ENCODE measurements around the gene NEDD4L.

NEDD4L gene

DNA sequence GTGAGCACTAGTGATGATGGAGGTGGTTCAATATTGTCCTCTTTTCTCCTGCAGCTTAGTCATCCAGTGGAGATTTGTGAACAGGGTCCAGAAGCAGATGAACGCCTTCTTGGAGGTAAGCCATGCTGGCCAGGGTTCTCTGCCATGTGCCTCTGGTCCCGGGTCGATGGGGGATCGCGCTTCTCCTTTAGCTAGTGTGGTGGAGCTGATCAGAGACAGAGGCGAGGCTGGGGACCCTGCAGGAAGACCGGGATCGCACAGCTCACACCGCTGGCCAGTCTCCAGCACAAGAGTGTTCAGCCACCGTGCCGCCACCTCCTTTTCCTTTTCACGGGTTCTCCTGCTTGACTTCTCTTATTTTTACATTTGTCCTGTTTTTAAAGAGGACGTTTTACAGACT lies 341.4 kb downstream of the NEDD4L start:
- no peak overlapping the region for H3K4me3 ChIP-seq
- H3K36me3 ChIP-seq (replicated peaks): no peaks in the 10 kb centered on the region; the same call in 1 of the 2 replicates
- no peaks in the 10 kb centered on the region for H3K27me3 ChIP-seq (ENCODE audit: low read depth)
- H3K9me3 ChIP-seq: no peaks in the 10 kb centered on the region
- H3K4me1 ChIP-seq: no peaks in the 10 kb centered on the region
- in situ Hi-C loops (cut with MboI; ENCODE audit: low sequenced_read_pairs): no loop called here
- no peak for DNase-seq (ENCODE audit: low spot score in 2 of 2)

DNA sequence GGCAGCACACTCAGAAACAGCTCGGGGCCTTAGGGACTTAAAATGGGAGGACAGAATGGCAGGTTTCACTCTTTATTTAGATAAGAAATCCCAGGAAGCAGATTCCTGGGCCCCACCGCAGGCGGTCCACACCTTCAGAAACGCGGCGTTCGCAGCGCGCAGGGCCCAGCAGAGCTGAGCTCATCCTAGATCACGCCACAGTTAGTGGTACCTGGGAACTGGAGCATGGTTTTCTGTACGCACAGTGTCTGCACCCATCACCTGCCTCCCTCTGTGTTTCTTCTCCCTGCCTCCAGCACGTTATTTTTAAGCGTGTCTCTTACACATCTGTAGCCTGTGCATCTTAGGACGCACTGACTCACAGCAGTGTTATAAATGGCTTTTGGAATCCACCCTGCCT lies 342.8 kb downstream of the NEDD4L start:
- Histone ChIP-seq H3K36me3 (replicated peaks) (no peaks in the 10 kb centered on the region; the same call in 1 of the 2 replicates), H3K4me3 (no peak overlapping the region), H3K4me1 (no peaks in the 10 kb centered on the region), H3K9me3 (no peaks in the 10 kb centered on the region), H3K27me3 (ENCODE audit: low read depth) (no peaks in the 10 kb centered on the region)
- in situ Hi-C loops (cut with MboI; ENCODE audit: low sequenced_read_pairs): no loop called here
- DNase-seq (ENCODE audit: low spot score in 2 of 2): no peak

DNA sequence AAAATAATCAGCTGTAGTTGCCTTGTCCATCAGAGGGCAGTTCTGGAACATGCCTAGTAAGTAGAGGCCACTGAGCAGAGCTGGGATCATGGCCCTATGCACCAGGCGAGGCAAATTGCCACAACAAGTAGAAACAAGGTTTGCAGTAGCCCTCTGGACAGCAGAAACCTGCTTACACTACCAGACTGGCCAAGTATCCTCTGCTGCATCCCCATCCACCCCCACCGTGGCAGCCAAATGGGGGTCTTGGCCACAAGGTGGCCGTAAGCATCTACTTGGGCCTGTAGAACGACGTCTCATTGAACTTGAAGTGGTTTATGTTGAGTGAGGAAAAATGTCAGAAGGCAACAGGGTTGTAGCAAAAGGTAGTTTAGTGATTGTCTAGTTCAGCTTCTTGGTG lies 343.7 kb downstream of the NEDD4L start:
- in situ Hi-C loops (cut with MboI; ENCODE audit: low sequenced_read_pairs): no loop called here
- no peaks in the 10 kb centered on the region; the same call in 1 of the 2 replicates for H3K36me3 ChIP-seq (replicated peaks)

DNA sequence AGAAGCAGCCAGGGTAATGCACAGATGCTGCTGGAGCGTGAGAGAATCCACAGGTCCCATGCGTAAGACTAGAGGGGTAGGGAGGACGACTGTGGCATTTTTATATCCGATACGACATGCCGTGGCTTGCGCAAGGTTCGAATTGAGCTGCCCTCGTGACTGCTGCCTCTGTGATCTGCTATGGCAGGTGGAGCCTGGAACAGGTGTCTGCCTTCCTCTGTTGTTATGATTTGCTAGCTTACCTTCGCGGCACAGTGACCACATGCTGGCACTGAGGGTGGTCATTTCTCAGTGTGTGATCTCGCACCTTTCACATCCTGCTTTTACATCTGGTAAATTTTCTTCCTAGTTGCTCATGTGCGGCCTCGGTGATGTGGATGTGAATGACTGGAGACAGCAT lies 344.7 kb downstream of the NEDD4L start:
- in situ Hi-C loops (cut with MboI; ENCODE audit: low sequenced_read_pairs): no loop called here
- Histone ChIP-seq H3K9me3 (no peaks in the 10 kb centered on the region), H3K4me1 (no peaks in the 10 kb centered on the region), H3K27me3 (ENCODE audit: low read depth) (no peaks in the 10 kb centered on the region), H3K36me3 (replicated peaks) (no peaks in the 10 kb centered on the region; the same call in 1 of the 2 replicates), H3K4me3 (no peak overlapping the region)
- DNase-seq (ENCODE audit: low spot score in 2 of 2): no peak

More for the DNA sequence above, 343.7 kb downstream of the NEDD4L start:
- no peak overlapping the region for H3K4me3 ChIP-seq
- no peaks in the 10 kb centered on the region for H3K9me3 ChIP-seq
- H3K4me1 ChIP-seq: no peaks in the 10 kb centered on the region
- DNase-seq (ENCODE audit: low spot score in 2 of 2): no peak
- H3K27me3 ChIP-seq (ENCODE audit: low read depth): no peaks in the 10 kb centered on the region

DNA sequence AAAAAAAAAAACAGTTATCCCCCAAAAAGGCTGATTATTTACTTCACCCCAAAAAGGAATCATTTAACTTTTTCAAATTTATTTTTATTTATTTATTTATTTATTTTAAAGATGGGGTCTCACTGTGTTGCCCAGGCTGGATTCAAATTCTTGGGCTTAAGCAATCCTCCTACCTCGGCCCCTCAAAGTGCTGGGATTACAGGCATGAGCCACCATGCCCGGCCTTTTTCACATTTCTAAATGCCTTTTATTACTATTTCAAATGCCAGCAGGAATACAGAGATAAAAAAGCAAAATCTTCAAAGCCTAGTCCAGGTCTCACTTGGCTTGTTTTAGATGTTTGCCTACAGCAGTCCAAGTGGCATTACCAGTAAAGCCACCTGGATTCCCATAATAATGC lies 345.7 kb downstream of the NEDD4L start:
- in situ Hi-C loops (cut with MboI; ENCODE audit: low sequenced_read_pairs): no loop called here
- DNase-seq (ENCODE audit: low spot score in 2 of 2): no peak
- H3K36me3 ChIP-seq (replicated peaks): no peaks in the 10 kb centered on the region; the same call in 1 of the 2 replicates

DNA sequence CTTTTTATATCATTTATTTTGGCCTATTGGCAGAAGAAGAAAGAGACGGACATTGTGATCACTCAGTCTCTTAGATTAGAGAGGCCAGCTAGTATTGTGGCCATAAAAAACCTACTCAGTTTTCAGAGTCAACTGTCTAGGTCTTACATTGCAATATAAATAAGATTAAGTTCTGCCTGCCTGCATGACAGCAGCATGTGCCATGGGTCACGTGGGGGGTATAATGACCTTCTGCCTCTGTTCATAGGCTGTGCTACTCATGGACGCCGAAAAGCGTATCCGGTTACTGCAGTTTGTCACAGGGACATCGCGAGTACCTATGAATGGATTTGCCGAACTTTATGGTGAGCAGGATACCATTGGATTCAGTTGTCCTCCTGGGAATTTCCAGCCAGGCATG lies 346.4 kb downstream of the NEDD4L start:
- H3K4me3 ChIP-seq: no peak overlapping the region
- no peaks in the 10 kb centered on the region for H3K4me1 ChIP-seq
- H3K27me3 ChIP-seq (ENCODE audit: low read depth): no peaks in the 10 kb centered on the region
- no peaks in the 10 kb centered on the region; the same call in 1 of the 2 replicates for H3K36me3 ChIP-seq (replicated peaks)
- in situ Hi-C loops (cut with MboI; ENCODE audit: low sequenced_read_pairs): no loop called here
- no peak for DNase-seq (ENCODE audit: low spot score in 2 of 2)
- no peaks in the 10 kb centered on the region for H3K9me3 ChIP-seq

More for the DNA sequence above, 345.7 kb downstream of the NEDD4L start:
- Histone ChIP-seq H3K4me1 (no peaks in the 10 kb centered on the region), H3K9me3 (no peaks in the 10 kb centered on the region), H3K4me3 (no peak overlapping the region), H3K27me3 (ENCODE audit: low read depth) (no peaks in the 10 kb centered on the region)

DNA sequence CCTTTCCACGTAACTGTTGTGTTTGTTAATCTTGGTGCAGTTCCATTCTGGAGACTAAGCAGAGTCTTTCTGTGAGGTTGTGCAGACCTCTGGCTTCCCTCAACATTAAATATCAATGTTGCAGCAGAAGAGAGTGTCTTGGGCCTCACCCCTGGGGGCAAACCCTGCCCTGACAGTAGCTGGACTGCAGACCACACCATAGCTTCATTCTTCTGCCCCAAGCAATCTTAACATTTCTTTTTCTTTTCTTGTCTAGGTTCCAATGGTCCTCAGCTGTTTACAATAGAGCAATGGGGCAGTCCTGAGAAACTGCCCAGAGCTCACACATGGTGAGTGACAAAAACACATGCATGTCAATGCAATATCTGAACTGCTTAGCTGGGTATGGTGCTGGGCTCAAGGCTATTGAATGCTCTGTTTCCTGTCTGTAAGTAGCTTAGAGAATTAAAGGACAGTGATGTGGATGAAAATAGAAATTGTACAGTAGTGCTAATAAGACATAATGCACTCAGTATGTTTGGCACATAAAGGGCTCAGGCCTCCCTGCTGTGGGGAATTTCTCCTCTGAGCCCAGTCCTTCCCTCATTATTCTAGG lies 347.3 kb downstream of the NEDD4L start:
- Histone ChIP-seq H3K27me3 (ENCODE audit: low read depth) (no peaks in the 10 kb centered on the region), H3K4me3 (no peak overlapping the region), H3K4me1 (no peaks in the 10 kb centered on the region), H3K9me3 (no peaks in the 10 kb centered on the region), H3K36me3 (replicated peaks) (no peaks in the 10 kb centered on the region; the same call in 1 of the 2 replicates)
- in situ Hi-C loops (cut with MboI; ENCODE audit: low sequenced_read_pairs): no loop called here
- DNase-seq (ENCODE audit: low spot score in 2 of 2): no peak

DNA sequence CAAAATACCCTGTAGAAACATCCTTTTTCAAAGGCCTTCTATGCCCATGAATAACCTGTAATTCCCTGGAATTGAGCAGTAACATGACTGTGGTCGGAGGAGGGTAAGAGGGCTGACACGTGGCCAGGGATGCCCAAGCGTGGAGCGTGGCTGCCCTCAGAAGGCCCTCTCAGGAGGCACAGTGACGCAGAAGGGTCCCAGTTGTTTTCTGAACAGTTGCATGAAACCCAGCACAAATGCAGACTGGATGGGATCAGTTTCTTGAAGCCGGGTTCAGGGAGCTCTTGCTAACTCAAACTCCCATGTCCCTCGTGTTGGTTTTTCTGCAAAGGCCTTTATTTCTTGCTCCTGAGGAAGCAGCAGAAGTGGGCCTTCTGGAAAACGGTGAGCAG lies 347.9 kb downstream of the NEDD4L start:
- Histone ChIP-seq H3K36me3 (replicated peaks) (no peaks in the 10 kb centered on the region; the same call in 1 of the 2 replicates), H3K27me3 (ENCODE audit: low read depth) (no peaks in the 10 kb centered on the region), H3K9me3 (no peaks in the 10 kb centered on the region), H3K4me1 (no peaks in the 10 kb centered on the region), H3K4me3 (no peak overlapping the region)
- DNase-seq (ENCODE audit: low spot score in 2 of 2): no peak
- in situ Hi-C loops (cut with MboI; ENCODE audit: low sequenced_read_pairs): no loop called here

DNA sequence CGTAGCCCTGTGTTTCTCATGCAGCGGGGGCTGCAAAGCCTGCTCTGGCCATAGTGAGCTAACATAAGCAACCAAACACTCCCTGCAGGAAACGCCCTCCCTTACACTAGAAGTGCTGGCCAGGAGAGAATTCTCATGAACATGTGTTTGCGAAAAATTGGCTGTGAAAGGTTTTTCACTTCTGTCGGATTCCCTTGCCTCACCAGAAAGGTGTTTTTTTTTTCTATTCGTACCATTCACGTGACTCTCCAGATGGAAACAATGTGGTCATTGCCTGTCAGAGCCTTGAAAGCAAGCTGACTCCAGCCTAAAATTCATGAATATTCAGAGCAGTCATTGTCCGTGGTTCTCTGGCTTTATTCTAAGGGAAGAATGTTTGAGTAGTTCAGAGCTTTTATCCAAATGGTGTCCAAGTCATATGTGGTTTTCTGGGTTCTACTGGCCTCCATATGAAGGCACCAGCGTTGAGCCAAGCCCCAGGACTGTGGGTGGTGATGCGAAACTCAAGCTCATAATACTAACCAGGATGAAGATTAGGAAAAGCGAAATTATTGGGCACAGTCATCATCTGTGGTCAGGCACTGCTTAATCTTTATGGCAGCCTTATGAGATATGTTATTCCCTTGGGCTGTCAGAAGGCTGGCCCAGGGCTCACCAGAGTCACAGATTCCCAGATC lies 348.4 kb downstream of the NEDD4L start:
- in situ Hi-C loops (cut with MboI; ENCODE audit: low sequenced_read_pairs): no loop called here
- Histone ChIP-seq H3K4me1 (no peaks in the 10 kb centered on the region), H3K4me3 (no peak overlapping the region), H3K27me3 (ENCODE audit: low read depth) (no peaks in the 10 kb centered on the region), H3K36me3 (replicated peaks) (no peaks in the 10 kb centered on the region; the same call in 1 of the 2 replicates), H3K9me3 (no peaks in the 10 kb centered on the region)
- DNase-seq (ENCODE audit: low spot score in 2 of 2): peak in 1 of 2 experiments; percentile 14

DNA sequence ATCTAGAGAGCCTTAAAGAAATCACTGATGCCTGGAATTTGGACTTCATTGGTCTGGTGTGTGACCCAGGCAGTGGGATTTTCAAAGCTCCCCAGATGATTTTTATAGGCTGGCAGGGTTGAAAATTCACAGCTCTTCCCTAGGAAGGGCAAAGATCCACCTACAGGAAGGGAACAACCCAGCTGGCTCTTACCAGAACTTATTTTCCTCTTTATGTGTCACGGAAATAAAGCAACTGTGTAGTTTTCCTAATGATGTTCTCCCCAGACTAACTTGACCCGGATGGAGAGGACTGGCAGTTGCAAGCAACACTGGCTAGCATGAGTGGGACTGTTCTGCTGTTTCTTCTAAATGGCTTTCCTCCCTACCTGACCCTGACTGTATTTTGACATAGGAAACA lies 349.3 kb downstream of the NEDD4L start:
- no peaks in the 10 kb centered on the region for H3K9me3 ChIP-seq
- in situ Hi-C loops (cut with MboI; ENCODE audit: low sequenced_read_pairs): no loop called here
- H3K4me1 ChIP-seq: no peaks in the 10 kb centered on the region
- no peaks in the 10 kb centered on the region; the same call in 1 of the 2 replicates for H3K36me3 ChIP-seq (replicated peaks)
- no peak for DNase-seq (ENCODE audit: low spot score in 2 of 2)
- no peaks in the 10 kb centered on the region for H3K27me3 ChIP-seq (ENCODE audit: low read depth)
- no peak overlapping the region for H3K4me3 ChIP-seq

DNA sequence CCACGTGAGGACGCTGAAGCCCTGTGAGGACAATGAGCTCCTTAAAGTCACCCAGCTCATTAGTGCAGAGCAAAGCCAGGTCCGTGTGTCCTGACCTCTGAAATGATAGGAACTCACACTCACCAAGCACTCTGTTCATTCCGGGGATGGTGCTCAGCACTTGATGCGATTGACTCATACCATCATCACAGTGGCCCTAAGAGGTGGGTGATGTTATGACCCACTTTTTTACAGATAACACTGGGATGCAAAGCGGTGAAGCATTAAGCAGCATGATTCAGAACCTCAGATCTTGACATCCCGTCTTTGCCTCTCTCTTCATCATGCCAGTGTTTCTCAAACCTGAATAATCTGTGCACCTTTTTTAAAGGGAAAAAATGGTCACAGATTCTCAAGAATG lies 350.0 kb downstream of the NEDD4L start:
- Histone ChIP-seq H3K4me3 (no peak overlapping the region), H3K9me3 (no peaks in the 10 kb centered on the region), H3K36me3 (replicated peaks) (no peaks in the 10 kb centered on the region; the same call in 1 of the 2 replicates), H3K27me3 (ENCODE audit: low read depth) (no peaks in the 10 kb centered on the region), H3K4me1 (no peaks in the 10 kb centered on the region)
- in situ Hi-C loops (cut with MboI; ENCODE audit: low sequenced_read_pairs): no loop called here
- DNase-seq (ENCODE audit: low spot score in 2 of 2): no peak

DNA sequence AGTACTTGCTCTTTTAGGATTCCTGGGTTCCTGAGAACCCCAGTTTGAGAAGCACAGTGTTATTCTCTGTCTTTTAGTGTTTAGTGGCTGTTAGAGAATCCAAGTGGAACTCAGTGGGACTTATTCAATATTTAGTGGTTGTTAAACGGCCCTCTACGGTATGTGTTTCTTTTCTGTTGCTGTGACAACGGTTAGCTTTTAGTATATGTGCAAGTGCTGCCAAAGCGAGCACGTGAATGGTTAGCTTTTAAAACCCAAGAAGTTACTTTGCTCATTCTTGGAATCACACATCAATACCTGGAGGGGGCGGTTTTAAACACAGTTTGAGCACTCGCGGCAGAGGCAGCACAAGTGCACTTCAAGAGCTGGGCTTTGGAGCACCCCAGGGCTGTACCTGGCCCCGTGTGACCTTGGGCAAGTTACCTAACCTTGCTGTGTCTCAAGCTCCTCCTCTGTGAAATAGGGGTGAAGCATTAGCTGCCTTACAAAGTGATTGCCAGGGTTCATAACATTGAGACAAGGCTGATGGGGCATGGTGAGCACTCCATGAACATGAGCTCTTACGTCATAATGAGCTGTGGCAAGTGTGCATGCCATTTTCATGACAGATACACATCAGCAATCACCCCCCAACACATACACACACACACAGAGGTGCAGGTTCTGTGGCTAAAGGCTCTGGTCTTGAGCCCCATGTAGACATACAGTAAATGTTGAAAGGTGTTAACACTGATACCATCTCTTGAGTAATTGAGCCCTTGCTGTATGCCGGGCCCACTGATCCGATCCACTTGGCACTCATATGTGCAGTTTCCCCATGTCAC lies 350.8 kb downstream of the NEDD4L start:
- DNase-seq (ENCODE audit: low spot score in 2 of 2): no peak

DNA sequence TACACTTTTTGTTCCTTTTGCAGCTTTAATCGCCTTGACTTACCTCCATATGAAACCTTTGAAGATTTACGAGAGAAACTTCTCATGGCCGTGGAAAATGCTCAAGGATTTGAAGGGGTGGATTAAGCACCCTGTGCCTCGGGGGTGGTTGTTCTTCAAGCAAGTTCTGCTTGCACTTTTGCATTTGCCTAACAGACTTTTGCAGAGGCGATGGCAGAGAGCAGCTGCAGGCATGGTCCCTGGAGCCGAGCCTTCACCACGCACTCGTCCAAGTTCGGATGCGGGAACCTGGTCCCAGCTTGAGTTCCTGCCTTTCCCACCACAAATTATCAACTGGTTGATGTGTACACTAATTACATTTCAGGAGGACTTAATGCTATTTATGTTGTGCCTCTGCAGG lies 352.1 kb downstream of the NEDD4L start:
- no peaks in the 10 kb centered on the region; the same call in 1 of the 2 replicates for H3K36me3 ChIP-seq (replicated peaks)
- H3K4me3 ChIP-seq: no peak overlapping the region
- no peaks in the 10 kb centered on the region for H3K27me3 ChIP-seq (ENCODE audit: low read depth)
- in situ Hi-C loops (cut with MboI; ENCODE audit: low sequenced_read_pairs): no loop called here
- no peaks in the 10 kb centered on the region for H3K4me1 ChIP-seq
- H3K9me3 ChIP-seq: no peaks in the 10 kb centered on the region
- no peak for DNase-seq (ENCODE audit: low spot score in 2 of 2)

More for the DNA sequence above, 350.8 kb downstream of the NEDD4L start:
- no peaks in the 10 kb centered on the region for H3K4me1 ChIP-seq
- H3K36me3 ChIP-seq (replicated peaks): no peaks in the 10 kb centered on the region; the same call in 1 of the 2 replicates
- in situ Hi-C loops (cut with MboI; ENCODE audit: low sequenced_read_pairs): no loop called here
- H3K27me3 ChIP-seq (ENCODE audit: low read depth): no peaks in the 10 kb centered on the region
- no peaks in the 10 kb centered on the region for H3K9me3 ChIP-seq
- no peak overlapping the region for H3K4me3 ChIP-seq

DNA sequence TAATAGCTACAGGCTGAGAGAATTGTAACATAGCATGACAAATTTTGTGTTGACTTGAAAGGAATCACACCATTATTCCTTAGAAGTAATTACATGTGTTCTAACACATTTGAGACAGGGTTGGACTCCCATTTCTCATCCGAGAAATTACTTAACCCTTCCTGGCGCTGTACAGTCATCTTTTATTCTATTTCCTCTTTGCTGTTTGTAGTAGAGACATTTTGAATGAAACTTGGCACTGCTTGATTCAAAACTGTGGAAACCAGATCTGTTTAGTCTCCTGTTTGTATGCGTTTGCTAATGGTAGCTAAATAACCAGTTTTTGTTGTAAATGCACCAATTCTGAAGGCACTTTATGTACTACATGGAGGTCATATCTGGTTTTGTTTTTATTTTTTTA lies 352.9 kb downstream of the NEDD4L start:
- H3K9me3 ChIP-seq: no peaks in the 10 kb centered on the region
- DNase-seq (ENCODE audit: low spot score in 2 of 2): no peak
- H3K4me3 ChIP-seq: no peak overlapping the region
- no peaks in the 10 kb centered on the region for H3K27me3 ChIP-seq (ENCODE audit: low read depth)
- no peaks in the 10 kb centered on the region; the same call in 1 of the 2 replicates for H3K36me3 ChIP-seq (replicated peaks)
- in situ Hi-C loops (cut with MboI; ENCODE audit: low sequenced_read_pairs): no loop called here
- H3K4me1 ChIP-seq: no peaks in the 10 kb centered on the region
